KMS-11 (cell line): ENCODE data around the gene ZNF354C.

ENCODE experiments used
- H2AFZ ChIP-seq: fragments of 200-600 bp; sonication (generic); 2 replicates; pipeline ENCODE4 v1.6.1; 2016; ENCODE audit warnings: antibody characterized with exemption, mixed run types, low read depth
- H3K27ac ChIP-seq: fragments of 200-600 bp; sonication (generic); 2 replicates; pipeline ENCODE4 v1.6.1; 2016; ENCODE audit warnings: mild to moderate bottlenecking, mixed run types
- H3K27me3 ChIP-seq: fragments of 200-600 bp; sonication (generic); 2 replicates; pipeline ENCODE4 v1.6.1; 2017; ENCODE audit warnings: mild to moderate bottlenecking, low read depth, mixed run types, moderate library complexity; ENCODE audit not compliant: insufficient read depth
- H3K36me3 ChIP-seq: fragments of 200-600 bp; sonication (generic); 2 replicates; pipeline ENCODE4 v1.6.1; 2017; ENCODE audit warnings: mild to moderate bottlenecking, mixed run types; ENCODE audit not compliant: insufficient read depth
- H3K4me1 ChIP-seq: fragments of 200-600 bp; sonication (generic); 2 replicates; pipeline ENCODE4 v1.6.1; 2016; ENCODE audit warnings: mild to moderate bottlenecking, low read depth, mixed run types; ENCODE audit not compliant: poor library complexity, severe bottlenecking
- H3K4me2 ChIP-seq: fragments of 200-600 bp; sonication (generic); 2 replicates; pipeline ENCODE4 v1.7.0; 2016; ENCODE audit warnings: mild to moderate bottlenecking, mixed run types
- H3K4me3 ChIP-seq: fragments of 200-600 bp; sonication (generic); IDR thresholded peaks from 2 replicates; pipeline ENCODE4 v1.6.1; 2017; ENCODE audit warnings: low read depth, low read length, mixed read lengths; ENCODE audit not compliant: insufficient read depth
- H3K79me2 ChIP-seq: fragments of 200-600 bp; sonication (generic); 2 replicates; pipeline ENCODE4 v1.6.1; 2016; ENCODE audit warnings: low read depth, mixed run types; ENCODE audit not compliant: insufficient read depth
- H3K9ac ChIP-seq: fragments of 200-600 bp; sonication (generic); 2 replicates; pipeline ENCODE4 v1.6.1; 2016; ENCODE audit warnings: mild to moderate bottlenecking, mixed run types
- H4K20me1 ChIP-seq: fragments of 200-600 bp; sonication (generic); 2 replicates; pipeline ENCODE4 v1.6.1; 2016; ENCODE audit warnings: mild to moderate bottlenecking, mixed run types; ENCODE audit not compliant: insufficient read depth
- CTCF ChIP-seq: fragments of 200-600 bp; sonication (generic); conservative IDR thresholded peaks from 2 replicates; pipeline ENCODE4 v1.6.1; 2017; ENCODE audit warnings: low read depth, mild to moderate bottlenecking, antibody characterized with exemption, low read length, moderate library complexity, mixed read lengths

Gene ZNF354C

GRCh38 chr5:179115307-179115706 is 55.1 kb downstream of the ZNF354C start:
- Histone ChIP-seq H3K27ac (no peak overlapping the region), H3K4me1 (no peaks in the 10 kb centered on the region), H2AFZ (no peak overlapping the region), H4K20me1 (no peaks in the 10 kb centered on the region), H3K36me3 (no peaks in the 10 kb centered on the region), H3K27me3 (no peaks in the 10 kb centered on the region), H3K9ac (no peak overlapping the region), H3K4me3 (no peak overlapping the region), H3K79me2 (no peaks in the 10 kb centered on the region), H3K4me2 (no peak overlapping the region)
- no peak for TF ChIP-seq CTCF

GRCh38 chr5:179115845-179116524 is 55.8 kb downstream of the ZNF354C start:
- H3K79me2 ChIP-seq: no peaks in the 10 kb centered on the region
- no peaks in the 10 kb centered on the region for H3K27me3 ChIP-seq
- no peak for TF ChIP-seq CTCF

GRCh38 chr5:179118338-179118737 is 58.2 kb downstream of the ZNF354C start:
- Histone ChIP-seq H2AFZ (no peak overlapping the region), H3K9ac (no peak overlapping the region), H3K4me1 (no peaks in the 10 kb centered on the region), H3K79me2 (no peaks in the 10 kb centered on the region), H3K27me3 (no peaks in the 10 kb centered on the region), H3K4me2 (no peak overlapping the region), H3K4me3 (no peak overlapping the region), H4K20me1 (no peaks in the 10 kb centered on the region), H3K27ac (no peak overlapping the region), H3K36me3 (no peaks in the 10 kb centered on the region)
- TF ChIP-seq CTCF: no peak

More at GRCh38 chr5:179115845-179116524, 55.8 kb downstream of the ZNF354C start:
- H3K27ac ChIP-seq: no peak overlapping the region
- H3K4me2 ChIP-seq: no peak overlapping the region
- no peaks in the 10 kb centered on the region for H3K36me3 ChIP-seq
- no peak overlapping the region for H2AFZ ChIP-seq
- no peak overlapping the region for H3K9ac ChIP-seq
- no peaks in the 10 kb centered on the region for H4K20me1 ChIP-seq
- no peaks in the 10 kb centered on the region for H3K4me1 ChIP-seq
- no peak overlapping the region for H3K4me3 ChIP-seq

DNA sequence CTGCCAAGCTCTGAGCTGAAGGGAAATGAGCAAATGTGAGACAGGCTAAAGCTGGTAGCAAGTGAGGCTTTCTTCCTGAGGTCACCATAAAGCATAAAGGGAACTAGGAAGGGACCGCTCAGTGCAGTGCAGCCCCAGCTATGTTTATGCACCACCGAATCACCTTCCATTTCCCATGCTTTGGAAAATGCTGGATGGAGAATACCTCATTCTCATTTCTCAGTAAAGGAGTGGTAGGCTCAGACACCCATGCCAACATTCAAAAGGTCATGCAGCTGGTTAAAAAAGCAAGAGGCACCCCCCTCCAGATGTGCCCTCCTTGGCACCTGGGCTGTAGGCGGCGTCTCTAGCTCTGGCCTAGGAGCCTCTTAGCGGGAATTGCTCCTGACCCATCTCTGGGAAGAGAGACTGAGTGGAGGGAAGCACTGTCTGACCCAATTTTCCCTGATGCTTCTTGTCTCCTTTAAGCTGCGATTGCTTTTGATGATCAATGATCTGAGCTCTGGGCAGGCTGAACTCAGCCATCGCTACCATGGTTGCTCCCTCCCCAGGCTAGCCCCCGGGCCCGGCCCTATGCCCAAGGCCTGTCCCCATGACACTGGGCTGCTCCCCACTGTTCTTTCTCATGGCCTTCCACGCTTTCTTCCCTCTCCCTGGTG is 58.7 kb downstream of the ZNF354C start:
- H3K9ac ChIP-seq: no peak overlapping the region
- H3K4me2 ChIP-seq: no peak overlapping the region
- no peaks in the 10 kb centered on the region for H3K79me2 ChIP-seq
- no peak overlapping the region for H3K4me3 ChIP-seq
- no peaks in the 10 kb centered on the region for H3K27me3 ChIP-seq
- H3K4me1 ChIP-seq: no peaks in the 10 kb centered on the region
- H4K20me1 ChIP-seq: no peaks in the 10 kb centered on the region
- no peak for TF ChIP-seq CTCF
- no peaks in the 10 kb centered on the region for H3K36me3 ChIP-seq
- H3K27ac ChIP-seq: no peak overlapping the region
- no peak overlapping the region for H2AFZ ChIP-seq
